Tibial artery (tissue), 4 donors: ENCODE results near the gene ACTRT2.
A peak's percentile ranks its signal among the peaks of the same experiment; 100 is the strongest.

Source experiments
- DNase-seq, 2 donors: peaks; one replicate each; pipeline ENCODE4 v3.0.0-alpha.2; 2019
- H3K27ac ChIP-seq, 2 donors: fragments of 200-600 bp; sonication (generic) in 1 of 2; 1 replicate in 1 of 2; 2 replicates in 1 of 2; pipeline ENCODE4 v1.5.1; 2018 to 2019; ENCODE audit warnings: mild to moderate bottlenecking in 1 of 2
- H3K27me3 ChIP-seq, 2 donors: fragments of 200-600 bp; sonication (generic) in 1 of 2; one replicate each; pipeline versions ENCODE4 v1.5.1 to v1.6.0; 2016 to 2019
- H3K36me3 ChIP-seq, 3 donors: fragments of 200-600 bp; sonication (generic) in 2 of 3; one replicate each; pipeline ENCODE4 v1.5.1; 2016 to 2019; ENCODE audit warnings: mild to moderate bottlenecking in 2 of 3
- H3K4me1 ChIP-seq, 4 donors: fragments of 200-600 bp; sonication (generic) in 2 of 4; 1 replicate in 3 of 4; 2 replicates in 1 of 4; pipeline ENCODE4 v1.5.1; 2016 to 2019
- H3K4me3 ChIP-seq, 2 donors: fragments of 200-600 bp; sonication (generic) in 1 of 2; 1 replicate in 1 of 2; 2 replicates in 1 of 2; pipeline ENCODE4 v1.5.1; 2018 to 2019; ENCODE audit warnings: mild to moderate bottlenecking in 2 of 2
- H3K9me3 ChIP-seq, 3 donors: fragments of 200-600 bp; sonication (generic) in 1 of 3; one replicate each; pipeline ENCODE4 v1.5.1; 2016 to 2019
- intact Hi-C: fragments of 100-400 bp; cut with DNase I; formaldehyde crosslinking; loops from one replicate; pipeline ENCODE4 v1.15.0; 2023; ENCODE audit warnings: low total_unique reads
- TF ChIP-seq, protein P1 (sequence below), 2 experiments: fragments of 200-600 bp in 1 of 2; fragments of 450-650 bp in 1 of 2; IDR thresholded peaks; one replicate each; pipeline ENCODE4 v1.5.1; 2017 to 2019; ENCODE audit warnings: antibody characterized with exemption in 2 of 2, mild to moderate bottlenecking in 1 of 2, moderate library complexity in 1 of 2

ACTRT2 gene

DNA sequence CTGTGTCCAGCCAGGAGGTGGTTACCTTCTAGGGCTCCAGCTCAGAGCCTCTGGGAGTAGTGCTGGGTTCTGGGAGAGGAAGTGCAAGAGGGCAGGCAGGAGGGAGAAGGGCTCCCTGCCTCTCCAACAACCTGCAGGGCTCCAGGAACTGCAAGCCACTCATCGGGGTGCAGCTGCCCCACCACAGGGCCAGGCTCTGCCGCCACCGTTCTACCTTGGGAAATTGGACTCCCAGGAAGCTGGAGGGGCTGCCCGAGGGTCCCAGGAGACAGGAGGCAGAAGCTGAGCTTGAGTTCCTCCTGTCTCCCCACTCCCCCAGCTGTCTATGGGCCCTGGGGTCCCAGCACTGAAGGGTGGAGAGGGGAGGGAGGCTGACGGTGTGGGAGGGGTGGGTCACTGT lies 40.3 kb downstream of the ACTRT2 start:
- intact Hi-C loops: loop anchor here (5.0 kb wide), 2 partner anchors 221 to 366 kb away; no protein-coding TSS in a partner anchor
- no peaks in the 10 kb centered on the region for H3K9me3 ChIP-seq
- TF ChIP-seq, protein P1, sequence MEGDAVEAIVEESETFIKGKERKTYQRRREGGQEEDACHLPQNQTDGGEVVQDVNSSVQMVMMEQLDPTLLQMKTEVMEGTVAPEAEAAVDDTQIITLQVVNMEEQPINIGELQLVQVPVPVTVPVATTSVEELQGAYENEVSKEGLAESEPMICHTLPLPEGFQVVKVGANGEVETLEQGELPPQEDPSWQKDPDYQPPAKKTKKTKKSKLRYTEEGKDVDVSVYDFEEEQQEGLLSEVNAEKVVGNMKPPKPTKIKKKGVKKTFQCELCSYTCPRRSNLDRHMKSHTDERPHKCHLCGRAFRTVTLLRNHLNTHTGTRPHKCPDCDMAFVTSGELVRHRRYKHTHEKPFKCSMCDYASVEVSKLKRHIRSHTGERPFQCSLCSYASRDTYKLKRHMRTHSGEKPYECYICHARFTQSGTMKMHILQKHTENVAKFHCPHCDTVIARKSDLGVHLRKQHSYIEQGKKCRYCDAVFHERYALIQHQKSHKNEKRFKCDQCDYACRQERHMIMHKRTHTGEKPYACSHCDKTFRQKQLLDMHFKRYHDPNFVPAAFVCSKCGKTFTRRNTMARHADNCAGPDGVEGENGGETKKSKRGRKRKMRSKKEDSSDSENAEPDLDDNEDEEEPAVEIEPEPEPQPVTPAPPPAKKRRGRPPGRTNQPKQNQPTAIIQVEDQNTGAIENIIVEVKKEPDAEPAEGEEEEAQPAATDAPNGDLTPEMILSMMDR (IDR thresholded peaks at IDR 0.05): no peak
- no peak for DNase-seq
- peaks cover 0 to 41% (median 28%) of the 10 kb centered on the region in 4 donors for H3K4me1 ChIP-seq
- H3K36me3 ChIP-seq: peaks cover 26 to 29% (median 27%) of the 10 kb centered on the region in 3 donors
- no peak overlapping the region for H3K4me3 ChIP-seq
- peak overlapping the region in 1 of 2 donors; percentile 1 for H3K27ac ChIP-seq
- H3K27me3 ChIP-seq: no peaks in the 10 kb centered on the region

DNA sequence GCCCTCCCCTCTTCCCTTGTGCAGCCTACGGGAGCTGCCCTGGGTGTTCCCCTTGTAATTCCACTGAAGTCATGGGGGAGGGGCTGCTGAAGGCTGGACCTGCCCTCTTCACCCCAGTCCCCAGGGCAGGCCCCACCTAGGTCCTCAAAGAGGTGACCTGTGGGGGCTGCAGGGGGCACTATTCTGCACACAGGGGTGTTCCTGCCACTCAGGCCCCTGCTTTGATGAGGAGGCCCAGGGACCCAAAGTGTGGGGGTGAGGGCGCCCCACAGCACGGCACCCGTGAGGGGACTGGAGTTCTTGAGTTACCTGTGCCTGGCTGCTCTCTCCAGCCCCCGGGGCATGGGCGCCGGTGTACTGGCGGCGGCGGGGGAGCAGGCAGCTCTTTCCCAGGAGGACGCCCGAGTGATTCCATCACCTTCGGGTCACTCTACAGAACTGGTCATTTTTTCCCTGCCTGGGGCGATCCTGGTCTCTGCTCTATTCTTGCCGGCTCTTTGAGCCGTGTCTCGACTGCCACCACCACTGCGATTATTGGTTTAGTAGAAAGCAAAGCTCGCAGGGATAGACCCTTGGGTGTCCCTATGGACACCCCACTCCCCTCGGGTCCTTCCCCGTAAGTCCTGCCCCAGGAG lies 40.8 kb downstream of the ACTRT2 start:
- peaks cover 26 to 29% (median 27%) of the 10 kb centered on the region in 3 donors for H3K36me3 ChIP-seq
- H3K27me3 ChIP-seq: no peaks in the 10 kb centered on the region
- DNase-seq: no peak
- intact Hi-C loops: loop anchor here (5.0 kb wide), 2 partner anchors 220 to 365 kb away; no protein-coding TSS in a partner anchor
- TF ChIP-seq, protein P1 (IDR thresholded peaks at IDR 0.05): no peak
- H3K4me1 ChIP-seq: peaks cover 0 to 46% (median 31%) of the 10 kb centered on the region in 4 donors
- no peaks in the 10 kb centered on the region for H3K9me3 ChIP-seq
- no peak overlapping the region for H3K4me3 ChIP-seq
- peak overlapping the region; percentile 1 to 30 for H3K27ac ChIP-seq

DNA sequence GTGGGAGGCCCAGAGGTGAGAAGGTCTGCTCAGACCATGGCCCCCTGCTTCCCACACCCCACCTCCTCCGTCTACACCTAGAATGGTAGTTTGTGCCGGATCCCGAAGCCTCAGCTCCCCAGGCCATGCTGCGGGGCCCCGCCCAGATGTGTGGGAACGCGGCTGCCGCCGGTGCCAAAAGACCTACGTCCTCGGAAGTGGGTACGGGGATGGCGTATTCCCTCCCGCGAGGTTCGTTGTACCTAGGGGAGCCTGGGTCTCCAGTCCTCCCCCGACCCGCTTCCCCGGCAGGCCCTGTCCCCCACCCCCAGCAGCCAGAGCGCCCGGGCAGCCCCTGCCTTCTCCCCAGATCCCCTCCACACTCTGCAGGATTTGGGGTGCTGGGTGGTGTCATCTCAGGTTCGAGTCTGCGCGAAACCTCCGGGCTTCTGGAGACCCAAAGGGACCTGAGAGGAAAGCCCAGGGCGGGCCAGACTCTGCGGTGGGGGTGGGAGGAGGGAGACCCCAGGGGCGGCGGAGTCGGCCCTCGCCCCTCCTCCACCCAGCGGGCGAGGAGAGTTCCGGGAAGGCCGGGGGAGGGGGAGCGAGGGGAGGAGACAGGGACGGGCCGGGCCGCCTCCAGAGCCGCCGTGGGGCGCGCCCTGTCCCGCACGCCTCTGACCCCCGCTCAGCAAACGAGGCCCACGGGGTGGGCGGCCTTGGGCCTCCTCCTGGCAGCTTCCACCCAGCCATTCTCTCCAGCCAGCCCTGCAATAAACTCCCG lies 41.5 kb downstream of the ACTRT2 start:
- TF ChIP-seq, protein P1 (IDR thresholded peaks at IDR 0.05): no peak
- peak overlapping the region in 1 of 2 donors; percentile 22 for H3K4me3 ChIP-seq
- H3K9me3 ChIP-seq: no peaks in the 10 kb centered on the region
- DNase-seq: peak in 1 of 2 donors; percentile 66
- H3K27me3 ChIP-seq: no peaks in the 10 kb centered on the region
- intact Hi-C loops: loop anchor here (5.0 kb wide), 2 partner anchors 220 to 365 kb away; no protein-coding TSS in a partner anchor
- H3K27ac ChIP-seq: peak overlapping the region in 1 of 2 donors; percentile 30
- peaks cover 26 to 29% (median 27%) of the 10 kb centered on the region in 3 donors for H3K36me3 ChIP-seq
- H3K4me1 ChIP-seq: peaks cover 0 to 49% (median 34%) of the 10 kb centered on the region in 4 donors

DNA sequence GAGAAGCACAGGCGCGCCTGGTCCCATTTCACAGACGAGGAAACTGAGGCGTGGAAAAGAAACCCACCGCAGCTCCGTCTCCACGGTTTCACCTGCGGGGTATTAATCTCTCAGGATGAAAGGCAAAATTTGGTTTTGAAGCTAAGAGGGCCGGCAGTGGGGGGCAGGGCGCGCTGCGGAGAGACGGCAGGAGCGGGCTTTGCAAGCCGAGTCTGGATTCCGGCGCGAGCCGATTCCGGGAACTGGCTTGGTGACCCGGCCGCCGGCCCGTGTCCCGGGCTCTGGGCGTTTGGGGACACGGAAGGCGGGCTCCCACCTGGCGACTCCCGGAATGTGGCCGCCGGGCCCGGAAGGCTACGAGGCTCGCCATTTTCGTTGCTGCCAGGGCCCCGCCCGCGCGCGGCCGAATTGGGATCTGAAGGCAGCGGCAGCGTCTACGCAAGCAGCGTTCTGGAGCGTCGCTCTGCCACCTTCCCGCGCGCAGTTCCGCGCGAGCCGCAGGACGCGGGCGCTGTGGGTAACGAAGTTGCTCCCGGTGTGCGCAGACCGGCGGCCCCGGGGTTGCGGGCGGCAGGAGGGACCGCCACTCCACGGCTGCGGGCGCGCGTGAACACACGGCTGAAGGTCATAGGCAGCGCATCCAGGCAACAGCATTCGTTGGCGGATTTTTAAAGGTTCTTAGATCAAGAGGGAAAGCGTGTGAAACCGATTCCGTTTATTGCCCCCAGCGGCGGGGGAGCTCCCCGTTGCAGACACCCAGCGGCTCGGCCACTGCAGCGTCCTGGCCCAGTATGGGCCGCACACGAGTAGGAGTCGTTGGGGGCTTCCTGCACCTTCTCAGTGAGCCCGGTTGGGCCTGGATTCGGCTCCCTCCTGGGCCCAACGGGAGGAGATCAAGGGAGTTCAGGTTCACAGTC lies 42.4 kb downstream of the ACTRT2 start:
- Histone ChIP-seq H3K9me3 (no peaks in the 10 kb centered on the region), H3K27me3 (no peaks in the 10 kb centered on the region), H3K4me3 (peak overlapping the region; percentile 11 to 22), H3K36me3 (peaks cover 26 to 29% (median 27%) of the 10 kb centered on the region in 3 donors), H3K4me1 (peaks cover 0 to 58% (median 34%) of the 10 kb centered on the region in 4 donors), H3K27ac (no peak overlapping the region)
- no peak for DNase-seq
- intact Hi-C loops: loop anchor here (5.0 kb wide), 2 partner anchors 219 to 364 kb away; no protein-coding TSS in a partner anchor
- TF ChIP-seq, protein P1 (IDR thresholded peaks at IDR 0.05): no peak

DNA sequence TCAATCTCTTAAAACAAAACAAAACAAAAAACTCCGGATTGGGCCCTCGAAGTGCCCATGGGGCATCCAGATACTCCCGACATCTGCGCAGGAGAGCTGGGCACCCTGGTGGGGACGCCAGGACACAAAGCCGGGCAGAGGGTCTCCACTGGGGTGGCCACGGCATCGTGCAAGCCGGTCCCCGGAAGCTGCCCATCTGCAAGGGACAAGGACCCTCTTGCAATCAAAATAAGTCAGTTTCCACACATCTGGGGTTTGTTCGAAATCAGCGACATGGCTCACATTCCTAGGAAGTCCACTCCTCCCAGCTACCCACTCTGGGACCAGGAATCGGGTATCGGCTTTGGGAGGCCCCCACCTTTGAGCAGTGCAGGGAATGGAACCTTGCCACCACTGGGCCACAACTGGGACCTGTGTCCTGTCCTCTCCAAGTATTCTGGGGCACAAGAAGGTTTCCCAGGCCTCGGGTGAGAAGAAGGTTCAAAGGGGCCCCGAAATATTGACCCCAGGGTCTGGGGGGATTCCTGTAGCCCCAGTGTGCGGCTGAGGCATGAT lies 43.1 kb downstream of the ACTRT2 start:
- H3K27me3 ChIP-seq: no peaks in the 10 kb centered on the region
- intact Hi-C loops: loop anchor here (5.0 kb wide), 2 partner anchors 218 to 363 kb away; no protein-coding TSS in a partner anchor
- TF ChIP-seq, protein P1 (IDR thresholded peaks at IDR 0.05): no peak
- H3K36me3 ChIP-seq: peaks cover 21 to 27% (median 24%) of the 10 kb centered on the region in 3 donors
- DNase-seq: no peak
- peaks cover 0 to 59% (median 34%) of the 10 kb centered on the region in 4 donors for H3K4me1 ChIP-seq
- peak overlapping the region in 1 of 2 donors; percentile 98 for H3K27ac ChIP-seq
- no peaks in the 10 kb centered on the region for H3K9me3 ChIP-seq
- no peak overlapping the region for H3K4me3 ChIP-seq
